ENCODE data around the gene EHMT1.

Gene EHMT1

DNA sequence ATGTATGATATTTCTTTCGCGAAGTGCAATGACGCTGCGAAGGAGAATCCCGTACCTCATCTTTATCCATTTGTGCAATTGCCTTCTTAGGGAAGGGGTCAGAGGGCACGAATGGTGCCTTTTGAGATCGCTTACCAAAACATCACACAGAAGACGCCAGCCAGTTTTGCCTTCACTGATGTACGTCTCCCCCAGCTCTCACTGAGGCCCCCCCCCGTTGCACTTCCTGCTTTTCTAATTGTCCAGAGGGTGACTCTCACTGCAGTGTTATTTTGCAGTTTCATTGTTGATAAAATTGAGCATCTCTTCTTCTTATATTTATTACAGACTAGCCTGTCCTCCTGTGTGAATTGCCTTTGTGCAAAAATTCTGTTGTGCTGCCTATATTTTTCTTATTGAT is 219.8 kb downstream of the EHMT1 start:
- TF ChIP-seq, protein P1, sequence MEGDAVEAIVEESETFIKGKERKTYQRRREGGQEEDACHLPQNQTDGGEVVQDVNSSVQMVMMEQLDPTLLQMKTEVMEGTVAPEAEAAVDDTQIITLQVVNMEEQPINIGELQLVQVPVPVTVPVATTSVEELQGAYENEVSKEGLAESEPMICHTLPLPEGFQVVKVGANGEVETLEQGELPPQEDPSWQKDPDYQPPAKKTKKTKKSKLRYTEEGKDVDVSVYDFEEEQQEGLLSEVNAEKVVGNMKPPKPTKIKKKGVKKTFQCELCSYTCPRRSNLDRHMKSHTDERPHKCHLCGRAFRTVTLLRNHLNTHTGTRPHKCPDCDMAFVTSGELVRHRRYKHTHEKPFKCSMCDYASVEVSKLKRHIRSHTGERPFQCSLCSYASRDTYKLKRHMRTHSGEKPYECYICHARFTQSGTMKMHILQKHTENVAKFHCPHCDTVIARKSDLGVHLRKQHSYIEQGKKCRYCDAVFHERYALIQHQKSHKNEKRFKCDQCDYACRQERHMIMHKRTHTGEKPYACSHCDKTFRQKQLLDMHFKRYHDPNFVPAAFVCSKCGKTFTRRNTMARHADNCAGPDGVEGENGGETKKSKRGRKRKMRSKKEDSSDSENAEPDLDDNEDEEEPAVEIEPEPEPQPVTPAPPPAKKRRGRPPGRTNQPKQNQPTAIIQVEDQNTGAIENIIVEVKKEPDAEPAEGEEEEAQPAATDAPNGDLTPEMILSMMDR (conservative IDR thresholded peaks at IDR 0.05; ENCODE audit: low read length): no peak
- no peak for DNase-seq (ENCODE audit: low read depth)
- H3K4me3 ChIP-seq (ENCODE audit: low read length): no peak overlapping the region

- DNase-seq (ENCODE audit: low read depth): no peak
- no peak overlapping the region for H3K4me3 ChIP-seq (ENCODE audit: low read length)
- TF ChIP-seq, protein P1 (conservative IDR thresholded peaks at IDR 0.05; ENCODE audit: low read length): no peak
These were observed 224.6 kb downstream of the EHMT1 start for GRCh38 chr9:137843355-137843754.

DNA sequence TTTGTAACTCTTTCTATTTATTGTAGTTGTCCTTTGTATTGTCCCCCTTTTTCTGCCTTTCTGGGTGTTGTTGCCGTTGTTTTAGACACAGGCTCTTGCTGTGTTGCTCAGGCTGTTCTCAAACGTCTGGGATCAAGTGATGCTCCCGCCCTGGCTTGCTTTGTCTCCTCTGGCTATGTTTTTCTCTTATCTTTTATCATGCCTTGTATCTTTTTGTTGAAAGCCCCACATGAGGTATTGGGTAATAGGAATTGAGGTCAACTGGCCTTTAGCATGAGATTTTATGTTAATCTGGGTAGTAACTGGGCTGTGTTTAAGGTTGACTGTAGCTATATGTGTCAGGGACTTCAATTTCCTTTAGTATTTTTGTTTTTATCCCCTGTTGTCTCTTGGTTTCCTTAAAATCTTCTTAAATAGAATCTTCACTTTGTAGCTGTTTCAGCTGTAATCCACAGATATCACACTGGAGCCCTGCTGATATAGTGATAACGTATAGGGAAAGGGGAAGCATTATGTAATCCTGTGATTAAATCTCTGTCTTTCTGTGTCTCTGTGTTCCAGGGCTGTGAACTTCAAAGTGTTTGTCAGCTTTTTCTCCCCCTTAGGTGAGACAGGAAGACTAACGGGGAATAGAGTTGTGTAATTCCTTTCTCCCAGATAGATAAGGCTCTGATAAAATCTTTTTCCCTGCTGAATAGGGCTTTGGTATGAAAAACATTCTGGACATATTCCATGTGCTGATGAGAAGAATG is 232.9 kb downstream of the EHMT1 start:
- no peak for DNase-seq (ENCODE audit: low read depth)
- no peak overlapping the region for H3K4me3 ChIP-seq (ENCODE audit: low read length)
- TF ChIP-seq, protein P1 (conservative IDR thresholded peaks at IDR 0.05; ENCODE audit: low read length): no peak

DNA sequence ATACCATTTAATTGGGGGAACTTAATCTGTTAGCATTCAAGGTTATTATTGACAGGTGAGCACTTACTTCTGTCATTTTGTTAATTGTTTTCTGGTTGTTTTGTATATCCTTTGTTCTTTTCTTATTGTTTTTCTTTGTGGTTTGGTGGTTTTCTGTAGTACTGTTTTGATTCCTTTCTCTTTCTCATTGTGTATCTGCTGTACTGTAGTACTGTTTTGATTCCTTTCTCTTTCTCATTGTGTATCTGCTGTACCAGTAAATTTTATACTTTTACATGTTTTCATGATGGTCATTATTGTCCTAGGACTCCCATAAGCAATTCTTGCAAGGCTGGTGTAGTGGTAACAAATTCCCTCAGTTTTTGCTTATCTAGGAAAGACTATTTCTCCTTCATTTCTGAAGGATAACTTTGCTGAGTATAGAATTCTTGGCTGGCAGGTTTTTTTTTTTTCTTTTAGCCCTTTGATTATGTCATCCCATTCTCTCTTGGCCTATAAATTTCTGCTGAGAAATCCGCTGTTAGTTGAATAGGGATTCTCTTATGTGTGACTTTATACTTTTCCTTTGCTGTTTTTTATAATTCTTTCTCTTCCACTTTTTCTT is 234.7 kb downstream of the EHMT1 start:
- TF ChIP-seq, protein P1 (conservative IDR thresholded peaks at IDR 0.05; ENCODE audit: low read length): no peak
- no peak overlapping the region for H3K4me3 ChIP-seq (ENCODE audit: low read length)
- DNase-seq (ENCODE audit: low read depth): no peak

DNA sequence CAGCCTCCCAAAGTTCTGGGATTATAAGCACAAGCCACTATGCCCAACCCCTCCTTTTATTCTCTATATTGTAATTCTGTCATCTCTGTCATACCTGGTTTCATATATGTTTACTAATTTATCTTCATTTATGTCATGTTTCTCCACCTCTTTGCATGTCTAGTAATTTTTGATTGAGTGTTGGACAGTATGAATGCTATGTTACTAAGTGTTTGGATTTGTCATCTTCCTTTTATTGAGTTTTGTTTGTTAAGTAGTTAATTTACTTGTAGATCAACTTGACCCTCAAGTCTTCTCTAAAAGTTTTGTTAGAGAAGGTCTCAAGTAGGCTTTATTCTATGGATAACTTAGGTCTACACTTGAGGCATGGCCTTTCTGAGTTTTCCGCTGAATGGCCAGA is 241.6 kb downstream of the EHMT1 start:
- H3K4me3 ChIP-seq (ENCODE audit: low read length): no peak overlapping the region
- TF ChIP-seq, protein P1 (conservative IDR thresholded peaks at IDR 0.05; ENCODE audit: low read length): no peak
- no peak for DNase-seq (ENCODE audit: low read depth)

GRCh38 chr9:137865581-137866145 is 246.9 kb downstream of the EHMT1 start:
- no peak for DNase-seq (ENCODE audit: low read depth)
- TF ChIP-seq, protein P1 (conservative IDR thresholded peaks at IDR 0.05; ENCODE audit: low read length): no peak
- H3K4me3 ChIP-seq (ENCODE audit: low read length): no peak overlapping the region
